OCI-M2 (cell line): ENCODE data around the gene FRAT2.
A peak's percentile ranks its signal among the peaks of the same experiment; 100 is the strongest.
"Not testable (repeated sequence)": the region's sequence is repeated elsewhere in the genome, so short reads cannot be mapped to it uniquely, and the experiment has no call there.

Experiments used
- DNase-seq: peaks from one replicate; lab custom pipeline; 2025; ENCODE audit not compliant: unreplicated experiment; lab: John Stamatoyannopoulos, UW

FRAT2 gene

DNA sequence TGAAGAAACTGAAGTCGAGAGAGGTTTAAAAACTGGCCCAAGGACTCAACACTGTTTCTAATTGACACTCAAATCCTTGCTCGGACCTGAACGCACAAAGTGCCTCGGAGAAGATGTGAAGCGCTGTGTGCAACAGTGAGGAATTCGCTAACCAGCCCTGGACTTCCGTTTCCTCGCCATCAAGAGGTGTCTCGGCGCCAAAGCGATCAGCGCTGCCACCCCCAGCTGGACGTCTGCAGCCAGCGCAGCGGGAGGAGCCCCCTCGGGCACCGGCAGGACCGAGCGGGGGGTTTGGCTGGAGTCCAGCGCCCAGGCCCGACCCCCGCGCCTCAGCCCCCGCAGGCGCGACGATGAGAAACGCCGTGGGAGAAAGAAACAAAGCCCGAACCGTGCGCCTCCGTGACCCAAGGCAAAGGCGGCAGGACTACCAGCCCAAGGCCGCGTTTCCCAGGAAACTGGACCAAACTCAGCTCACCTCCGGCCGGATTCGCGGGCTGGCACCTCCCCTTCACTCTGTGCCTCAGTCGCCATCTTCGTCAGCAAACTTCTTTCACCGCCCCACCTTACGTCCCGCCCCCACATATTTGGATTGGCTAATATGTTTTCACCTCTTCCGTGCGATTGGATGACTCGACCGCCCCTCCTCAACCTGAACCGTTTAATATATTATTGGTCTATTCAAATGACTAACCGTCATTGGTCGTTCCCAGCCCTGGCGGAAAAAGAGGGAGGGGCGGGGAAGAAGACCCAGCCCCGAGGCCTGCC is 42.2 kb downstream of the FRAT2 start, which contains the start of gene ARHGAP19:
Gene ARHGAP19 (minus strand): TSS at position 541 of the 765 bp plus-strand sequence. CDS start 10 bp downstream, at position 531.
- peak; percentile 93 for DNase-seq

DNA sequence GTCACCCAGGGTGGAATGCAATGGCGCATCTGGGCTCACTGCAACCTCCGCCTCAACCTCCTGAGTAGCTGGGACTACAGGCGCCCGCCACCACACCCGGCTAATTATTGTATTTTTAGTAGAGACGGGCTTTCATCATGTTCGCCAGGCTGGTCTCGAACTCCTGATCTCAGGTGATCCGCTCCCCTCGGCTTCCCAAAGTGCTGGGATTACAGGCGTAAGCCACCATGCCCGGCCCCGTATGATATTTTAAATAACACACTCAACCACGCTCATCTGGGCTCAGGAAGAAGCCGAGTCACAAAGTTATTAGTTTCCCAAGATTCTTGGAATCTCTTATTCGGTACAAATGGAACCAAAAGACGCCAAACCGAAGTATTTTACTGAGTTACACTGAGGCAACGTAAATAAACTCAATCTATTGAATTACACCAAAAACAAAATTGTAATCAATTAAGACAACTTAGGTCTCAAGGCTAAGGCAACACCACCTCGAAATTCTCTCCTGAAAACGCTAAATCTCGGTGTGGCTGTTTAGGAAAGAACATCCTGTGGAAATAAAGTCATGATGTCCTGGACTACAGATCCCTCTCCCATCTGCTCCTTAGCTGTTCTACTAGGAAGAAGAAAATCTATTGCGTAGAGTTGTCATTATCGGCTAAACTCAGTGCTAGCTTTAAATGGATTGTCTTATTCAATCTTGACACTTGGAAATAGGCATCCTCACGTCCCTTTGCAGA is 43.0 kb downstream of the FRAT2 start:
- no peak for DNase-seq

DNA sequence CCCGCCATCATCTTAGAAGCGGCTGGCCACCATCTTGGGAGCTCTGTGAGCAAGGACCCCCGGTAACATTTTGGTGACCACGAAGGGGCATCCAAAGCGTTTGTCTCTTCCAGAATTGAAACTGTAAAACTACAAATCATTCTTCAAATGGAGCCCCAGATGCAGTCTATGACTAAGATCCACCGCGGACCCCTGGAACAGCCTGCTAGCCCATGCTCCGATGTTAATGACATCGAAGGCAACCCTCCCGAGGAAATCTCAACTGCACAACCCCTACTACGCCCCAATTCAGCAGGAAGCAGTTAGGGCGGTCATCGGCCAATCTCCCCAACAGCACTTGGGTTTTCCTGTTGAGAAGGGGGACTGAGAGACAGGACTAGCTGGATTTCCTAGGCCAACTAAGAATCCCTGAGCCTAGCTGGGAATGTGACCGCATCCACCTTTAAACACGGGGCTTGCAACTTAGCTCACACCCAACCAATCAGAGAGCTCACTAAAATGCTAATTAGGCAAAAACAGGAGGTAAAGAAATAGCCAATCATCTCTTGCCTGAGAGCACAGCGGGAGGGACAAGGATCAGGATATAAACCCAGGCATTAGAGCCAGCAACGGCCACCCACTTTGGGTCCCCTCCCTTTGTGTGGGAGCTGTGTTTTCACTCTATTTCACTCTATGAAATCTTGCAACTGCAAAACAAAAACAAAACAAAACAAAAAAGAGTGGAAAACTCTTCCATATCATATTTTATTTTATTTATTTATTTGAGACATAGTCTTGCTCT is 43.8 kb downstream of the FRAT2 start:
- not testable (repeated sequence) for DNase-seq

DNA sequence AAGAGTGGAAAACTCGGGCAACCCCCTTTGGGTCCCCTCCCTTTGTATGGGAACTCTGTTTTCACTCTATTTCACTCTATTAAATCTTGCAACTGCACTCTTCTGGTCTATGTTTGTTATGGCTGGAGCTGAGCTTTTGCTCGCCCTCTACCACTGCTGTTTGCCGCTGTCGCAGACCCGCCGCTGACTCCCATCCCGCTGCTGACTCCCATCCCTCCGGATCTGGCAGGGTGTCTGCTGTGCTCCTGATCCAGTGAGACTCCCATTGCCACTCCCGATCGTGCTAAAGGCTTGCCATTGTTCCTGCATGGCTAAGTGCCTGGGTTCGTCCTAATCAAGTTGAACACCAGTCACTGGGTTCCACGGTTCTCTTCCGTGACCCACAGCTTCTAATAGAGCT is 44.5 kb downstream of the FRAT2 start:
- not testable (repeated sequence) for DNase-seq
